WTC11 (cell line): Measurements from ENCODE around the gene CDKN2B.

ENCODE experiments used
- ATF2 ChIP-seq: sonication (generic); formaldehyde crosslinking; IDR thresholded peaks from 2 replicates; pipeline ENCODE4 v1.8.1; 2022; ENCODE audit warnings: low read depth, missing genetic modification reagents, borderline replicate concordance
- CREM ChIP-seq: sonication (generic); formaldehyde crosslinking; IDR thresholded peaks from 2 replicates; pipeline ENCODE4 v1.8.1; 2022; ENCODE audit warnings: mild to moderate bottlenecking, missing genetic modification reagents, moderate library complexity
- CTCF ChIP-seq: fragments of 200-600 bp; IDR thresholded peaks from 2 replicates; pipeline ENCODE4 v1.8.0; 2022; ENCODE audit warnings: antibody characterized with exemption
- ESRRA ChIP-seq: sonication (generic); formaldehyde crosslinking; IDR thresholded peaks from 2 replicates; pipeline ENCODE4 v1.8.1; 2022; ENCODE audit warnings: mild to moderate bottlenecking, missing genetic modification reagents, borderline replicate concordance
- FOXP1 ChIP-seq: sonication (generic); formaldehyde crosslinking; IDR thresholded peaks from 2 replicates; pipeline ENCODE4 v1.8.0; 2022; ENCODE audit warnings: missing genetic modification reagents, mild to moderate bottlenecking, moderate library complexity, borderline replicate concordance
- JUN ChIP-seq: sonication (generic); formaldehyde crosslinking; IDR thresholded peaks from 2 replicates; pipeline ENCODE4 v1.8.0; 2023; ENCODE audit warnings: mild to moderate bottlenecking, missing genetic modification reagents
- NR2C2 ChIP-seq: sonication (generic); formaldehyde crosslinking; IDR thresholded peaks from 2 replicates; pipeline ENCODE4 v1.8.0; 2022; ENCODE audit warnings: mild to moderate bottlenecking, missing genetic modification reagents
- SP1 ChIP-seq: sonication (generic); formaldehyde crosslinking; conservative IDR thresholded peaks from 2 replicates; pipeline ENCODE4 v1.8.1; 2022; ENCODE audit warnings: missing genetic modification reagents
- USF1 ChIP-seq: sonication (generic); formaldehyde crosslinking; IDR thresholded peaks from 2 replicates; pipeline ENCODE4 v1.8.0; 2022; ENCODE audit warnings: mild to moderate bottlenecking, missing genetic modification reagents
- ZBTB43 ChIP-seq: sonication (generic); formaldehyde crosslinking; IDR thresholded peaks from 2 replicates; pipeline ENCODE4 v1.8.1; 2023; ENCODE audit warnings: mild to moderate bottlenecking, missing genetic modification reagents
- ZNF416 ChIP-seq: fragments of 250-450 bp; sonication (Bioruptor Pico); IDR thresholded peaks from 2 replicates; pipeline ENCODE4 v1.9.0; 2021; ENCODE audit warnings: mild to moderate bottlenecking, inconsistent platforms
- TF ChIP-seq, protein P1 (sequence below): sonication (generic); formaldehyde crosslinking; IDR thresholded peaks from 2 replicates; pipeline ENCODE4 v1.8.0; 2022; ENCODE audit warnings: mild to moderate bottlenecking, missing genetic modification reagents
- TF ChIP-seq, protein P2 (sequence below): sonication (generic); formaldehyde crosslinking; conservative IDR thresholded peaks from 2 replicates; pipeline ENCODE4 v1.8.1; 2022; ENCODE audit warnings: mild to moderate bottlenecking, missing genetic modification reagents

DNA sequence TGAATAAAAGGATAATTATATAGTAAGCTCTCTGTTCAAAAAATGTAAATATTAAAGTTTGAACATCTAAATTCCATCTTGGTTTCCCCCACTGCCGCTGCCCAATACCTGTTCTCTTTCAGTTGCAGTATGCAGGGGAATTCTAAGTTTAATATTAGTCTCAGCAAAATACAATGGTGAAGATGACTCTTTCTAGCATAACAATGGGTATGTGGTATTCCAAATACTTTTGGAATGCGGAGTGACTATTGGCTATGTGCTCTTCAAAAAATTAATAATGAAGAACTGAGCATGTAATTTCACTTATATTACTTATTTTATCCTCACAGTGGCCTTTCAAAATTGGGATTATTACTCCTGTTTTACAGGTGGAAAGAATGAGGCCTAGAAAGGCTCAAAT, 11.1 kb downstream of the CDKN2B start:
- no peak for TF ChIP-seq ESRRA (CRISPR knock-in tag)
- TF ChIP-seq USF1 (CRISPR knock-in tag) = no peak
- no peak for TF ChIP-seq FOXP1 (CRISPR knock-in tag)
- no peak for TF ChIP-seq ATF2 (CRISPR knock-in tag)
- no peak for TF ChIP-seq CTCF
- TF ChIP-seq JUN = no peak
- no peak for TF ChIP-seq CREM (CRISPR knock-in tag)
- TF ChIP-seq, protein P1, sequence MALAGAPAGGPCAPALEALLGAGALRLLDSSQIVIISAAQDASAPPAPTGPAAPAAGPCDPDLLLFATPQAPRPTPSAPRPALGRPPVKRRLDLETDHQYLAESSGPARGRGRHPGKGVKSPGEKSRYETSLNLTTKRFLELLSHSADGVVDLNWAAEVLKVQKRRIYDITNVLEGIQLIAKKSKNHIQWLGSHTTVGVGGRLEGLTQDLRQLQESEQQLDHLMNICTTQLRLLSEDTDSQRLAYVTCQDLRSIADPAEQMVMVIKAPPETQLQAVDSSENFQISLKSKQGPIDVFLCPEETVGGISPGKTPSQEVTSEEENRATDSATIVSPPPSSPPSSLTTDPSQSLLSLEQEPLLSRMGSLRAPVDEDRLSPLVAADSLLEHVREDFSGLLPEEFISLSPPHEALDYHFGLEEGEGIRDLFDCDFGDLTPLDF = no peak
- TF ChIP-seq, protein P2, sequence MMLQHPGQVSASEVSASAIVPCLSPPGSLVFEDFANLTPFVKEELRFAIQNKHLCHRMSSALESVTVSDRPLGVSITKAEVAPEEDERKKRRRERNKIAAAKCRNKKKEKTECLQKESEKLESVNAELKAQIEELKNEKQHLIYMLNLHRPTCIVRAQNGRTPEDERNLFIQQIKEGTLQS (CRISPR knock-in tag) = no peak
- TF ChIP-seq NR2C2 (CRISPR knock-in tag) = no peak
- no peak for TF ChIP-seq SP1 (CRISPR knock-in tag)
- TF ChIP-seq ZNF416 (CRISPR knock-in tag) = no peak
- no peak for TF ChIP-seq ZBTB43 (CRISPR knock-in tag)
